ENCODE measurements around the gene AIPL1.

Gene AIPL1

GRCh38 chr17:6413065-6413464 lies 21.9 kb downstream of the AIPL1 start:
- peak in 1 of 5 experiments; percentile 29 for DNase-seq

- DNase-seq, result no peak
Measured at GRCh38 chr17:6408735-6409134, 26.2 kb downstream of the AIPL1 start.

GRCh38 chr17:6408276-6408675 lies 26.6 kb downstream of the AIPL1 start:
- no peak for DNase-seq

GRCh38 chr17:6402258-6402657 lies 32.7 kb downstream of the AIPL1 start:
- no peak for DNase-seq

- DNase-seq, result no peak
Measured at GRCh38 chr17:6398955-6399354, 36.0 kb downstream of the AIPL1 start.

GRCh38 chr17:6394055-6394606 lies 40.8 kb downstream of the AIPL1 start:
- DNase-seq, result no peak

- DNase-seq, result no peak
Measured at GRCh38 chr17:6393351-6393952, 41.5 kb downstream of the AIPL1 start.

GRCh38 chr17:6392609-6393350 lies 42.1 kb downstream of the AIPL1 start:
- DNase-seq, result no peak

- DNase-seq, result no peak
Measured at GRCh38 chr17:6388416-6388815, 46.5 kb downstream of the AIPL1 start.

- no peak for DNase-seq
Measured at GRCh38 chr17:6387858-6388257, 47.1 kb downstream of the AIPL1 start.

GRCh38 chr17:6387442-6387841 lies 47.5 kb downstream of the AIPL1 start:
- no peak for DNase-seq

GRCh38 chr17:6386041-6386630 lies 48.8 kb downstream of the AIPL1 start:
- DNase-seq, result no peak

GRCh38 chr17:6384481-6384880 lies 50.4 kb downstream of the AIPL1 start:
- DNase-seq, result no peak

GRCh38 chr17:6381526-6382465 lies 53.1 kb downstream of the AIPL1 start:
- DNase-seq, result no peak

- DNase-seq, result no peak
Measured at GRCh38 chr17:6380915-6381438, 53.9 kb downstream of the AIPL1 start.

GRCh38 chr17:6377906-6378305 lies 57.0 kb downstream of the AIPL1 start:
- DNase-seq, result no peak

GRCh38 chr17:6376931-6377361 lies 58.0 kb downstream of the AIPL1 start:
- DNase-seq, result no peak

- DNase-seq, result peak in 1 of 5 experiments; percentile 49
Measured at GRCh38 chr17:6374761-6375312, 60.1 kb downstream of the AIPL1 start.

- no peak for DNase-seq
Measured at GRCh38 chr17:6374271-6374691, 60.6 kb downstream of the AIPL1 start.

All from T-helper 2 cell (primary cell).